Heart left ventricle (tissue), 16 donors: ENCODE data around the gene IFRD2. TPM values are rescaled to one million over a fixed set of nuclear protein-coding genes. Genes with fewer than 3 reads are reported as not detected.
A peak's percentile ranks its signal among the peaks of the same experiment; 100 is the strongest.

Source experiments
- ATAC-seq, 4 donors: fragments of 200-7000 bp; cut with Tn5 transposase; one replicate each; pipeline ENCODE4 v1.9.1; 2020 to 2022; ENCODE audit warnings: moderate library complexity in 4 of 4, mild to moderate bottlenecking in 3 of 4, moderate number of reproducible peaks in 1 of 4
- DNase-seq, 5 donors: peaks; one replicate each; pipeline ENCODE4 v3.0.0-alpha.2; 2020
- H3K27ac ChIP-seq, 12 donors: fragments of 200-600 bp; sonication (generic) in 4 of 12; one replicate each; pipeline versions ENCODE4 v1.5.0 to v1.8.0; 2016 to 2022; ENCODE audit warnings: mild to moderate bottlenecking in 2 of 12
- H3K27me3 ChIP-seq, 9 donors: fragments of 200-600 bp; sonication (generic) in 2 of 9; one replicate each; pipeline versions ENCODE4 v1.5.1 to v1.8.0; 2016 to 2022; ENCODE audit warnings: mild to moderate bottlenecking in 3 of 9
- H3K36me3 ChIP-seq, 9 donors: fragments of 200-600 bp; sonication (generic) in 2 of 9; one replicate each; pipeline versions ENCODE4 v1.5.0 to v1.8.0; 2018 to 2022; ENCODE audit warnings: mild to moderate bottlenecking in 2 of 9
- H3K4me1 ChIP-seq, 12 donors: fragments of 200-600 bp; sonication (generic) in 4 of 12; one replicate each; pipeline versions ENCODE4 v1.5.0 to v1.8.0; 2016 to 2022; ENCODE audit warnings: mild to moderate bottlenecking in 3 of 12
- H3K4me3 ChIP-seq, 12 donors: fragments of 200-600 bp; sonication (generic) in 4 of 12; one replicate each; pipeline versions ENCODE4 v1.5.0 to v1.8.0; 2017 to 2022; ENCODE audit warnings: mild to moderate bottlenecking in 9 of 12, moderate library complexity in 4 of 12
- H3K9me3 ChIP-seq, 12 donors: fragments of 200-600 bp; sonication (generic) in 4 of 12; one replicate each; pipeline versions ENCODE4 v1.5.0 to v1.8.0; 2016 to 2022; ENCODE audit warnings: mild to moderate bottlenecking in 1 of 12
- CTCF ChIP-seq, 12 donors: fragments of 200-600 bp; sonication (generic) in 4 of 12; IDR thresholded peaks; one replicate each; pipeline versions ENCODE4 v1.5.0 to v1.8.0; 2018 to 2022; ENCODE audit warnings: antibody characterized with exemption in 12 of 12, mild to moderate bottlenecking in 5 of 12
- POLR2A ChIP-seq, 2 donors: fragments of 450-650 bp; IDR thresholded peaks; one replicate each; pipeline ENCODE4 v1.6.1; 2017; ENCODE audit warnings: antibody characterized with exemption in 2 of 2, mild to moderate bottlenecking in 2 of 2, moderate library complexity in 2 of 2
- WGBS, 4 donors: extraction: QIAGEN DNeasy Blood & Tissue Kit in 2 of 4; methylation state at CpG; one replicate each; pipeline versions ENCODE4 v1.1.5 to v1.1.7; 2013 to 2018; 5-methylcytosine and 5-hydroxymethylcytosine counted together
- intact Hi-C, 10 donors: fragments of 100-400 bp; cut with DNase I; formaldehyde crosslinking; loops; one replicate each; pipeline versions ENCODE4 v1.11.1 to v1.14.2; 2022
- polyA plus RNA-seq, 2 donors: library from polyadenylated mRNA; stranded (reverse); fragments of 200-250 nt; gene quantifications; one replicate each; pipeline ENCODE4 v1.2.3, GENCODE V29; 2013
- total RNA-seq, 9 donors: library from RNA; depleted of rRNA in 2 of 9; stranded (reverse); fragments of >200 nt in 2 of 9; fragmentation: NEBNext Ultra II Directional in 3 of 9; extraction: Animal tissue kit (Norgen Biotek cat#: 25700) in 3 of 9; gene quantifications; one replicate each; pipeline versions ENCODE4 v1.1.0 to v1.2.4, GENCODE V29; 2016 to 2023
- donor health status: ischemic (EF 13 %, LVEDD 7.1; RV severe dilation, severe dysfunction).
- donor health status: healthy with polysubstance abuse.
- donor health status: DM: no; HTN: yes; CAD: no.
- donor health status: DM: no; HTN: no; CAD: no.
- donor health status: ischemic (EF 25% LVEDD 6.9; RV normal size, moderate dysfunction).
- donor health status: ischemic (EF 25% LVEDD 5.7; RV mildly dilated, moderate dysfunction).
- donor health status: healthy.
- donor health status: DM: yes; HTN: yes; CAD: no.
- donor health status: ischemic (EF 35%, LVEDD 5.7; RV mildly dilated, moderate dysfunction).
- donor health status: nonischemic (EF 11% LVEDD 7.7; RV severe dilation, severe dysfunction).
- donor health status: DM: yes; HTN: yes; CAD: no.
- donor health status: PGD.
- donor health status: ischemic (EF 29% LVEDD 5.4; RV normal size, mild dysfunction).
- donor health status: nonischemic (EF 23%, LVEDD 6.1; RV moderate dilation, normal function).

IFRD2 gene
- total and polyA plus RNA-seq, 11 donors, result 47.5 to 106 (median 64.5) TPM

GRCh38 chr3:50338965-50339364 lies 46.7 kb upstream of the IFRD2 start:
- Histone ChIP-seq H3K4me1 (peaks cover 13 to 72% (median 61%) of the 10 kb centered on the region in 12 donors), H3K27me3 (peaks cover 0 to 4% (median 0%) of the 10 kb centered on the region in 9 donors), H3K9me3 (no peaks in the 10 kb centered on the region), H3K4me3 (peak overlapping the region in 7 of 12 donors; percentile 84 to 97 (median 93)), H3K27ac (peak overlapping the region in 11 of 12 donors; percentile 92 to 100 (median 98)), H3K36me3 (peaks cover 0 to 9% (median 0%) of the 10 kb centered on the region in 9 donors)
- TF ChIP-seq CTCF (IDR thresholded peaks at IDR 0.05) (no peak), POLR2A (IDR thresholded peaks at IDR 0.05) (no peak)
- no peak for DNase-seq
- no peak for ATAC-seq
- intact Hi-C loops, result no loop called here
- 68 to 79% (median 72%) methylated on average over 5 of the region's 5 CpGs for WGBS, 4 donors

- Histone ChIP-seq H3K36me3 (peaks cover 0 to 25% (median 2%) of the 10 kb centered on the region in 9 donors), H3K4me3 (peak overlapping the region; percentile 70 to 97 (median 92)), H3K27ac (peak overlapping the region; percentile 92 to 100 (median 98)), H3K27me3 (peaks cover 0 to 4% (median 0%) of the 10 kb centered on the region in 9 donors), H3K4me1 (peaks cover 13 to 88% (median 72%) of the 10 kb centered on the region in 12 donors), H3K9me3 (no peaks in the 10 kb centered on the region)
- DNase-seq, result peak; percentile 100
- ATAC-seq, result peak; percentile 85 to 90 (median 86)
- intact Hi-C loops, result loop anchor here in 1 of 10 donors (1.0 kb wide), 1 partner anchor 34 kb away; the partner anchor contains the start of gene HYAL1
- 0 to 3% (median 1%) methylated on average over 31 to 79 of the region's 79 CpGs for WGBS, 4 donors
- TF ChIP-seq POLR2A (IDR thresholded peaks at IDR 0.05) (peak; percentile 64 to 93), CTCF (IDR thresholded peaks at IDR 0.05) (no peak)
Observed at GRCh38 chr3:50337175-50337861, 45.1 kb upstream of the IFRD2 start.

GRCh38 chr3:50336452-50337174 lies 44.4 kb upstream of the IFRD2 start:
- intact Hi-C loops, result loop anchor here in 1 of 10 donors (1.0 kb wide), 1 partner anchor 33 kb away; the partner anchor contains the start of gene HYAL1

More at GRCh38 chr3:50336452-50337174, 44.4 kb upstream of the IFRD2 start:
- Histone ChIP-seq H3K4me3 (peak overlapping the region; percentile 70 to 97 (median 92)), H3K9me3 (no peaks in the 10 kb centered on the region), H3K27me3 (peaks cover 0 to 4% (median 0%) of the 10 kb centered on the region in 9 donors), H3K27ac (peak overlapping the region; percentile 92 to 100 (median 98)), H3K4me1 (peaks cover 13 to 87% (median 73%) of the 10 kb centered on the region in 12 donors), H3K36me3 (peaks cover 0 to 32% (median 8%) of the 10 kb centered on the region in 9 donors)
- ATAC-seq (peak in 2 of 4 donors; percentile 0), DNase-seq (no peak)
- TF ChIP-seq CTCF (IDR thresholded peaks at IDR 0.05) (no peak), POLR2A (IDR thresholded peaks at IDR 0.05) (no peak)
- 0 to 1% (median 0%) methylated on average over 20 to 31 of the region's 31 CpGs for WGBS, 4 donors
